H1 (cell line): Measurements from ENCODE around the gene HTD2. TPM values are rescaled to one million over a fixed set of nuclear protein-coding genes. Genes with fewer than 3 reads are reported as not detected.

ENCODE experiments used
- CTCF ChIA-PET: fragments of 300-600 bp; sonication (Branson Sonifier 250); formaldehyde crosslinking; loops from one replicate; lab custom pipeline; 2021; ENCODE audit not compliant: partially characterized antibody; lab: Charles Lee
- POLR2A ChIA-PET: fragments of 300-600 bp; sonication (Branson Sonifier 250); formaldehyde crosslinking; loops from one replicate; lab custom pipeline; 2021; ENCODE audit warnings: inconsistent platforms; ENCODE audit not compliant: partially characterized antibody; lab: Charles Lee
- DNase-seq, 2 experiments: peaks; one replicate each; pipeline versions ENCODE4 v3.0.0 to v3.0.0-alpha.2; 2010 to 2022; ENCODE audit warnings: low spot score in 2 of 2, low read depth in 1 of 2, mixed read lengths in 1 of 2
- FAIRE-seq: peaks from 2 replicates; lab custom pipeline; 2011; peaks lifted over from hg19 to GRCh38; lab: Jason Lieb, UNC
- H2AFZ ChIP-seq: 2 replicates; pipeline ENCODE4 v1.8.1; 2012; ENCODE audit warnings: low read length, inconsistent platforms
- H2AK5ac ChIP-seq: 2 replicates; pipeline ENCODE4 v1.6.1; 2013; ENCODE audit warnings: low read depth, low read length
- H2BK120ac ChIP-seq: replicated peaks from 2 replicates; pipeline ENCODE3; 2013; ENCODE audit warnings: low read depth, low read length, inconsistent platforms
- H2BK12ac ChIP-seq: 2 replicates; pipeline ENCODE4 v1.6.1; 2013; ENCODE audit warnings: low read depth, low read length
- H2BK15ac ChIP-seq: 2 replicates; pipeline ENCODE4 v1.6.1; 2013; ENCODE audit warnings: low read length
- H2BK20ac ChIP-seq: 2 replicates; pipeline ENCODE4 v1.6.1; 2013; ENCODE audit warnings: low read length
- H2BK5ac ChIP-seq: 2 replicates; pipeline ENCODE4 v1.6.1; 2013; ENCODE audit warnings: low read depth, low read length
- H3K14ac ChIP-seq: 2 replicates; pipeline ENCODE4 v1.6.1; 2013; ENCODE audit warnings: inconsistent platforms; ENCODE audit not compliant: insufficient read length
- H3K18ac ChIP-seq: 2 replicates; pipeline ENCODE4 v1.6.1; 2013; ENCODE audit warnings: low read length; ENCODE audit errors: extremely low read depth
- H3K23ac ChIP-seq: 2 replicates; pipeline ENCODE4 v1.6.1; 2013; ENCODE audit warnings: inconsistent platforms; ENCODE audit not compliant: insufficient read length
- H3K23me2 ChIP-seq: 2 replicates; pipeline ENCODE4 v1.6.1; 2013; ENCODE audit warnings: low read depth, low read length
- H3K27ac ChIP-seq: 2 replicates; pipeline ENCODE4 v1.6.1; 2011; ENCODE audit warnings: low read depth, low read length, inconsistent platforms
- H3K27me3 ChIP-seq, 4 experiments: replicated peaks in 1 of 4; 1 replicate in 1 of 4; 2 replicates in 3 of 4; pipeline versions ENCODE4 v1.6.1 to v1.8.1; 2011 to 2013; ENCODE audit warnings: low read length in 3 of 4, mild to moderate bottlenecking in 3 of 4, inconsistent platforms in 2 of 4, mixed read lengths in 2 of 4, moderate library complexity in 1 of 4; ENCODE audit not compliant: control insufficient read depth in 3 of 4, insufficient read depth in 3 of 4; ENCODE audit errors: extremely low read depth in 1 of 4
- H3K36me3 ChIP-seq, 4 experiments: 2 replicates each; pipeline versions ENCODE4 v1.6.1 to v1.8.1; 2011 to 2013; ENCODE audit warnings: mild to moderate bottlenecking in 4 of 4, low read length in 3 of 4, moderate library complexity in 2 of 4, control low read depth in 1 of 4, inconsistent platforms in 1 of 4; ENCODE audit not compliant: insufficient read depth in 4 of 4, control insufficient read depth in 2 of 4
- H3K4ac ChIP-seq: replicated peaks from 2 replicates; pipeline ENCODE3; 2013; ENCODE audit warnings: low read length, low read depth, mixed read lengths, inconsistent platforms; ENCODE audit not compliant: insufficient read length
- H3K4me1 ChIP-seq, 4 experiments: replicated peaks in 1 of 4; 1 replicate in 1 of 4; 2 replicates in 3 of 4; pipeline versions ENCODE4 v1.6.1 to v1.8.1; 2011 to 2013; ENCODE audit warnings: low read length in 3 of 4, inconsistent platforms in 2 of 4, mixed read lengths in 1 of 4; ENCODE audit not compliant: insufficient read depth in 4 of 4, control insufficient read depth in 3 of 4
- H3K4me2 ChIP-seq, 2 experiments: 2 replicates each; pipeline versions ENCODE4 v1.6.1 to v1.8.1; 2011 to 2013; ENCODE audit warnings: low read depth in 2 of 2, low read length in 2 of 2, control low read depth in 1 of 2, inconsistent platforms in 1 of 2, mild to moderate bottlenecking in 1 of 2; ENCODE audit not compliant: insufficient read depth in 1 of 2
- H3K4me3 ChIP-seq, 4 experiments: fragments of 200-600, 300-600 bp in 1 of 4; sonication (generic), shearing (Covaris generic), sonication (Bioruptor Twin) in 1 of 4; 2 replicates each; pipeline versions ENCODE4 v1.5.1 to v1.8.1; 2011 to 2016; ENCODE audit warnings: low read length in 4 of 4, low read depth in 3 of 4, control low read depth in 2 of 4, inconsistent platforms in 2 of 4, mild to moderate bottlenecking in 2 of 4, mixed read lengths in 1 of 4, moderate library complexity in 1 of 4; ENCODE audit not compliant: insufficient read depth in 2 of 4; ENCODE audit errors: extremely low read depth in 1 of 4
- H3K56ac ChIP-seq: replicated peaks from 2 replicates; pipeline ENCODE3; 2013; ENCODE audit warnings: low read depth, mild to moderate bottlenecking, mixed read lengths, low read length, inconsistent platforms; ENCODE audit not compliant: insufficient read length
- H3K79me1 ChIP-seq: 2 replicates; pipeline ENCODE4 v1.6.1; 2013; ENCODE audit warnings: low read depth, low read length, control low read depth
- H3K79me2 ChIP-seq, 2 experiments: 2 replicates each; pipeline versions ENCODE4 v1.6.1 to v1.8.1; 2012 to 2013; ENCODE audit warnings: low read length in 2 of 2, mild to moderate bottlenecking in 2 of 2, inconsistent platforms in 1 of 2; ENCODE audit not compliant: insufficient read depth in 2 of 2, control insufficient read depth in 1 of 2
- H3K9ac ChIP-seq, 4 experiments: replicated peaks in 1 of 4; 1 replicate in 1 of 4; 2 replicates in 3 of 4; pipeline versions ENCODE4 v1.6.1 to v1.8.1; 2011 to 2013; ENCODE audit warnings: low read depth in 3 of 4, low read length in 3 of 4, control low read depth in 2 of 4, mild to moderate bottlenecking in 2 of 4, moderate library complexity in 2 of 4, inconsistent platforms in 1 of 4; ENCODE audit errors: extremely low read depth in 1 of 4
- H3K9me3 ChIP-seq, 2 experiments: 2 replicates each; pipeline versions ENCODE4 v1.6.1 to v1.8.1; 2012 to 2013; ENCODE audit warnings: mild to moderate bottlenecking in 2 of 2, moderate library complexity in 2 of 2, control low read depth in 1 of 2, inconsistent platforms in 1 of 2, low read depth in 1 of 2, low read length in 1 of 2, mixed read lengths in 1 of 2; ENCODE audit not compliant: insufficient read depth in 2 of 2
- H4K20me1 ChIP-seq, 2 experiments: replicated peaks in 1 of 2; 2 replicates each; pipeline versions ENCODE3 to v1.8.1; 2011 to 2013; ENCODE audit warnings: inconsistent platforms in 2 of 2, low read length in 2 of 2, mild to moderate bottlenecking in 1 of 2; ENCODE audit not compliant: insufficient read depth in 2 of 2, control insufficient read depth in 1 of 2
- H4K5ac ChIP-seq: 2 replicates; pipeline ENCODE4 v1.6.1; 2013; ENCODE audit warnings: low read length, low read depth, mixed read lengths, inconsistent platforms; ENCODE audit not compliant: insufficient read length
- H4K8ac ChIP-seq: 2 replicates; pipeline ENCODE4 v1.8.0; 2013; ENCODE audit warnings: mild to moderate bottlenecking, moderate library complexity, low read length, inconsistent platforms; ENCODE audit not compliant: insufficient read depth; ENCODE audit errors: extremely low read depth
- H4K91ac ChIP-seq: replicated peaks from 2 replicates; pipeline ENCODE3; 2013; ENCODE audit warnings: low read length, mixed read lengths, inconsistent platforms; ENCODE audit not compliant: insufficient read length
- CBX5 ChIP-seq: fragments of 300-800, 300-1000 bp; sonication (generic); IDR thresholded peaks from 2 replicates; pipeline ENCODE4 v1.7.1; 2016; ENCODE audit warnings: antibody characterized with exemption, low read length, low read depth
- CHD1 ChIP-seq: IDR thresholded peaks from 2 replicates; pipeline ENCODE4 v1.6.1; 2012; ENCODE audit warnings: low read depth, low read length, improper control_type of control experiment
- CREB1 ChIP-seq: IDR thresholded peaks from 2 replicates; pipeline ENCODE4 v1.6.1; 2012; ENCODE audit warnings: inconsistent platforms
- EP300 ChIP-seq, 2 experiments: IDR thresholded peaks; 1 replicate in 1 of 2; 2 replicates in 1 of 2; pipeline ENCODE4 v1.6.1; 2011 to 2012; ENCODE audit warnings: low read depth in 2 of 2, low read length in 2 of 2, mild to moderate bottlenecking in 2 of 2, borderline replicate concordance in 1 of 2, inconsistent platforms in 1 of 2, moderate library complexity in 1 of 2
- JUND ChIP-seq: IDR thresholded peaks from 2 replicates; pipeline ENCODE4 v1.6.1; 2011; ENCODE audit warnings: mild to moderate bottlenecking, improper control_type of control experiment, low read length
- NANOG ChIP-seq: IDR thresholded peaks from 2 replicates; pipeline ENCODE4 v1.6.1; 2011; ENCODE audit warnings: low read length, low read depth, mild to moderate bottlenecking, inconsistent platforms; ENCODE audit not compliant: insufficient read depth, poor library complexity, severe bottlenecking
- POU5F1 ChIP-seq: IDR thresholded peaks from 2 replicates; pipeline ENCODE4 v1.6.1; 2011; ENCODE audit warnings: low read depth, mild to moderate bottlenecking, low read length, moderate library complexity
- TCF12 ChIP-seq: IDR thresholded peaks from 2 replicates; pipeline ENCODE4 v1.6.1; 2011; ENCODE audit warnings: low read depth, mild to moderate bottlenecking, low read length
- WGBS, 2 experiments: shearing (Covaris generic) in 1 of 2; methylation state at CpG; one replicate each; pipeline versions ENCODE4 v1.1.6 to v1.1.7; 2013 to 2015; ENCODE audit warnings: low lambda C conversion rate in 2 of 2, mixed read lengths in 2 of 2, inconsistent platforms in 1 of 2, low coverage in 1 of 2, missing lambda C conversion rate in 1 of 2; ENCODE audit not compliant: insufficient replicate concordance in 2 of 2, insufficient coverage in 1 of 2, insufficient read length in 1 of 2; ENCODE audit errors: extremely low coverage in 1 of 2, missing lambda C conversion rate in 1 of 2; 5-methylcytosine and 5-hydroxymethylcytosine counted together
- polyA plus RNA-seq, 7 experiments: library from polyadenylated mRNA; depleted of rRNA in 3 of 7; stranded (reverse) in 5 of 7; unstranded in 2 of 7; fragments of >200 nt in 5 of 7; fragments of 200-250 nt in 2 of 7; gene quantifications; 1 replicate in 5 of 7; 2 replicates in 1 of 7; 4 replicates in 1 of 7; pipeline versions ENCODE4 v1.2.1 to v1.2.3, GENCODE V29; 2011 to 2013; ENCODE audit warnings: missing spikeins in 2 of 7, mixed read lengths in 2 of 7
- total RNA-seq: library from RNA; stranded (reverse); fragmentation: NEBNext Ultra II Directional; extraction: Animal tissue kit (Norgen Biotek cat#: 25700); gene quantifications from 2 replicates; pipeline ENCODE4 v1.2.1, GENCODE V29; 2021

The HTD2 gene
- total and polyA plus RNA-seq, 2 of the 8 experiments (the other 6 are each of a cell fraction or from before 2014, with no cell fraction given): 8.8 to 10.8 TPM

- Histone ChIP-seq H3K79me2 (no peaks in the 10 kb centered on the region), H2BK15ac (no peak overlapping the region), H3K4ac (no peak overlapping the region), H2BK20ac (no peak overlapping the region), H3K36me3 (no peaks in the 10 kb centered on the region), H3K27me3 (peaks cover 0 to 16% (median 8%) of the 10 kb centered on the region in 4 experiments; a peak in 5 of 7 replicates), H3K14ac (no peak overlapping the region), H2BK120ac (no peak overlapping the region), H2BK5ac (no peak overlapping the region), H2AFZ (no peak overlapping the region), H3K23me2 (peaks cover 7% of the 10 kb centered on the region; the same call in 1 of the 2 replicates), H3K9ac (no peak overlapping the region), H3K79me1 (no peaks in the 10 kb centered on the region), H2AK5ac (no peak overlapping the region), H3K23ac (no peak overlapping the region), H4K5ac (no peak overlapping the region), H2BK12ac (no peak overlapping the region), H3K4me2 (peak overlapping the region; percentile 64 to 94), H4K20me1 (no peaks in the 10 kb centered on the region), H3K18ac (no peak overlapping the region), H3K4me1 (0 out of 7 replicates have a peak, but pooled peaks cover 0 to 4% (median 0%) of the 10 kb centered on the region in 4 experiments), H4K91ac (no peak overlapping the region), H4K8ac (no peak overlapping the region), H3K4me3 (peak overlapping the region in 2 of 4 experiments; percentile 49 to 65; a peak in 4 of 8 replicates), H3K56ac (no peak overlapping the region), H3K9me3 (no peaks in the 10 kb centered on the region), H3K27ac (no peak overlapping the region)
- WGBS, 2 experiments: 65% methylated on average over 4 of the region's 4 CpGs; no CpG with 5 or more reads in 1 of the 2 experiments
- FAIRE-seq: no peak
- CTCF ChIA-PET: interaction anchor here (1.0 to 3.9 kb wide), 6 partner anchors 9 to 81 kb away, joined by 3 to 15 read pairs (median 5); partner anchors contain the start of genes HTD2 and RPP14
- no peak for DNase-seq
- POLR2A ChIA-PET: interaction anchor here (1.1 to 1.5 kb wide), 4 partner anchors 12 to 100 kb away, joined by 3 to 7 read pairs (median 4); no protein-coding TSS in a partner anchor
- TF ChIP-seq NANOG (no peak), POU5F1 (no peak), JUND (no peak), TCF12 (no peak), CHD1 (no peak), EP300 (IDR thresholded peaks at IDR 0.05; ENCODE audit: borderline replicate concordance in 1 of 2, low read depth in 2 of 2, low read length in 2 of 2) (no peak), CREB1 (no peak), CBX5 (no peak)
Measured at GRCh38 chr3:58334013-58334321, 27.6 kb downstream of the HTD2 start.
